HG03095 (cell line): ENCODE measurements around the gene ACAP1.

ENCODE experiments used
- ATAC-seq: cut with Tn5 transposase; IDR thresholded peaks from one replicate; pipeline ENCODE4 v1.9.1; 2021; ENCODE audit warnings: moderate library complexity; ENCODE audit not compliant: unreplicated experiment

ACAP1 gene

GRCh38 chr17:7383742-7384488, 47.6 kb downstream of the ACAP1 start:
- ATAC-seq, result peak; percentile 54

- no peak for ATAC-seq
These were observed 48.3 kb downstream of the ACAP1 start for GRCh38 chr17:7384489-7385081.

- no peak for ATAC-seq
These were observed 52.5 kb downstream of the ACAP1 start for GRCh38 chr17:7388856-7389255.

DNA sequence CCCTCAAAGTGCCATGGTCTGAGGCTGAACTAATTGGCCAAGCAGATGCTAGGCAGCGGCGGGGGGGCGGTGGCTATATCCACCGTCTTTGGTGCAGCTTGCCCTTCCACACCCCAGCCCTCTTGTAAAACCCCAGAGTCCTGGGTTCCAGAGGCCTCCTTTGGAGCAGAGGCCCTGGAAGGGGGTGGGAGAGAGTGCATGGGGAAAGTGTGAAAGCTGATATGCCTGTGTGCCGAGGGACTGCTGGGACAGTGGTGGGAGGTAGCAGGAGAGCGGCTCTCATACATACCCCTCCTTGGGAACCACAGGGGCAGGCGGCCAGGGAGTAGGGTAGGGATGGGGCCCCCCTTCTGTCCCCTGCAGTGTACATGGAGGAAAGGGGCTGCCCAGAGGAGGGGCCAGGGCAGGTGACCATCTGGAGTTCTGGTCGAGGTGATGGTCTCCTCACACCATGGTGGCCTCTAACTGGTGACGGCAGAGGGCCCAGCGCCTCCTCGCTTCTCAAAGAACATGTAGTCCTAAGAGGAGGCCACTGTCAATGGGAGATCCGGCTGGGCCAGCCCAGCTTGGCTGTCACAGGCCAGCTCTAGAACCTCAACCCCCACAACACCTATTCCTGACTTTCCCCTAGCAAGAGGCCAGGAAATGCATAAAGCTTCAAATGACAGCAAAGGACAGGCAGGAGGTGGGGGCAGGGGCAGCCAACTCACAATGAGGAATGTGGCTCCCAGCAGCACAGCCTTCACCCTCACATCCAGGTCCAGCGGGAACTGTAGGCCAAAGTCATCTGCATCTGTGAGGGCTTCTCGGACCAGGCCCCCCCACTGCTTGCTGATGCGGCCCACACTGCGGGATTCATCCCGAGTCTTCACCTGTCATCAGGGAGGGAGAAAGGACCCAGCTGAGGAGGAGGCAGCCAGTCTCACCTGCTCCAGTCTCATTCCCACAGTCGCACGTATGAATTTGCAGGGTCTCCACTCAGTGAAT, 53.9 kb downstream of the ACAP1 start:
- no peak for ATAC-seq

DNA sequence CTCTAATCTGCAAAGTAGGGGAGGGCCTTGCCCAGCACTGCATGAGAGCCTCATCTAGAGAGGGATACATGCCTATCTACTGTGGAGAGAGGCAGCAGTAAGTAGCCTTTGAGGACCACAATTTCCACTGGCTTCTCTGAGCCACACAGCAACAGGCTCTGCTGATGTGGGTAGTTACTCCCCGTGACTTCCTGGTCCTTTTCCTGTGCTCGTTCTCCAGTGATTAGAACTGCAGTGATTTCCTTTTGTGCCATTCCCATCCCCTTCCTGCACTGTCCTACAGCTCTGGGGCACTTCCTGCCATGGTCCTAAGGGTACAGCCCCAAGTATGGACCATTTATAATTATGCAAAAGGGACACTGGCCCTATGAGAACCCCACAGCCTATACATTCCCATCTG, 55.0 kb downstream of the ACAP1 start:
- no peak for ATAC-seq

- ATAC-seq, result no peak
These were observed 56.6 kb downstream of the ACAP1 start for GRCh38 chr17:7392696-7393612.

DNA sequence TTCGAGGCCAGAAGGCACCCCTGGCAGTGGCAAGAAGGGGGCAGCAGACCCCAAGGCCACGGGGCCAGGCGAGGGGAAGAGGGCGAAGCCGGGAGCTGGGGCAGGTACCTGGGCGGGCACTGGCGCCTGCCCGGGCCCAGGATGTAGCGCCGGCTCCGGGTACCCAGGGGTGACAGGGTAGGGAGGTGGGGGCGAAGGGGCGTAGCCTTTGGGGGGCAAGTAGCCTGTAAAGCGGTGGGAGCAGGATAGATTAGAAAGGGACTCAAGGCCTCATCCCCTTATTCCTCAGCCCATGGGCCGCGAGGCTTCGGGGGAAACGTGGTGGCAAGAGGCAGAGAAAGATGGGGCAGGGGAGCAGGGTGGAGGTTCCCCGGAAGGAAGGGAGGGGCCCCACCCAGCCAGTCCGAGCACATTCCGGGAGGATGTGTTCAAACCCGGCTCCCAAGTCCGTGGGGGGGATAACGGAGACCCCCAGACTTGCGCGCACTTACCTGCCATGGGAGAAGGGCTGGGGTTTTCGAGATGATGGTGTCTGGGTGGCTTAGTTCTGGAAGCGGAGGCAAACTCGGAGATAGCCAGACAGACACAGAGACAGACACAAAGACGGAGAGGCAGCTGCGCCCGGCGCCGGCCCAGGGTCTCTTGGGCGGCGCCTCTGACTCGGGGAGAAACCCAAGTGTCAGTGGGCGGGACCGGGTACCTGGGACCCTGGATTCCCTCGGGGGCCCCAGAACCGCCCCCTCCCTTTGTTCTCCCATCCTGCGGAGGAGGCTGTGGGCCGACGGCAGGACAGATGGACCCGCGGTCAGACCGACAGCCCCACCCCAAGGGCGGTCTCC, 57.5 kb downstream of the ACAP1 start:
- ATAC-seq, result peak; percentile 33

DNA sequence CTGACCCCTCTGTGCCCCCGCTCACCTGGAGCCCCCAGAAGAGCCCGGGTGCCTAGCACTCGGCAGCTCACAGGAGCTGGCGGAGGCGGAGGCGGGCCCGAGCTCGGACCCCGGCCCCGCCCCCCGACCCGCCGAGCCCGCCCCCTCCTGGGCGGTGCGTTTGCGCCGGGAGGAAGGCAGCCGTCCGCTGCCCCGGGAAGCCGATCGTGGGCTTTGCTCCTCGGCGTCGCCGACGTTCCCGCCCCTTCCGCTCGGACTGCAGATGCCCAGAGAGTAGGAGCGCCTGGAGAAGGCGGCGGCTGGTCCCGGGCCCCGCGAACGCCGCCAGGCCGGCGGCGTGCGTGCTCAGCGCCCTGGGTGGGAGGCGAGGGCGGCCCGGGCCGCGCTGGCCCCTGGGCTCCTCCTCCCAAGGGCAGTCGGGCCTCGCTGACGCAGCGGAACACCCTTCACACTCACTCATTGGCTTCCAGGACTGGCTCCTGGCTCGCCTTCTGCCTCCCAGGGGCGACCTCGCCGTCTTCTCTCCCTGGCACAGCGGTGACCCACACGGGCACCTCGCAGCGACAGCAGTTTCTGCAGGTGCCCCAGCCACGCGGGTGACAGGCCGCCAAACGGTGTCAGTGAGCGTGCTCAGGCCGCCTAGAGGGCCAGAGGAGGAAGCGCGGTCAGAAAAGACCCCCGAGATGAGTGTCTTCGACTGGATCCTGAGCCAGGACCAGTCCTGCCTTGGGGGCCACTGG, 58.3 kb downstream of the ACAP1 start, which contains the start of gene PLSCR3:
Gene PLSCR3 (minus strand): TSS at position 74 of the 740 bp plus-strand sequence. CDS start 415 bp downstream, outside the sequence.
- ATAC-seq, result peak; percentile 76

DNA sequence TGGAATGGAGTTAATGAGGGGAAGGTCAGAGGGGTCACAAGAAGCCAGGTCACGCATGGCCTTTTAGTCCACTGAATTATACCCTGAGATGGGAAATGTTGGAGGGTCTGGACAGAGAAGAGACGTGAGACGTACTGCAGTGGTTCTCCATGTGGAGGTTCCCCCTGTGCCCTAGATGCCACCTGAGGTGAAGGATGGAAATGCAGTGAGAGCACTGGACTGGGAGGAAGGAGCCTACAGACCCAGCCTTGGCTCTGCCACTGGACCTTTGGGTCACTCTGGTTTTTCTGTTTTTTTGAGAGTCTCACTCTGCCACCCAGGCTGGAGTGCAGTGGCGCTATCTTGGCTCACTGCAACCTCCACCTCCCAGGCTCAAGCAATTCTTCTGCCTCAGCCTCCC, 59.8 kb downstream of the ACAP1 start:
- no peak for ATAC-seq

DNA sequence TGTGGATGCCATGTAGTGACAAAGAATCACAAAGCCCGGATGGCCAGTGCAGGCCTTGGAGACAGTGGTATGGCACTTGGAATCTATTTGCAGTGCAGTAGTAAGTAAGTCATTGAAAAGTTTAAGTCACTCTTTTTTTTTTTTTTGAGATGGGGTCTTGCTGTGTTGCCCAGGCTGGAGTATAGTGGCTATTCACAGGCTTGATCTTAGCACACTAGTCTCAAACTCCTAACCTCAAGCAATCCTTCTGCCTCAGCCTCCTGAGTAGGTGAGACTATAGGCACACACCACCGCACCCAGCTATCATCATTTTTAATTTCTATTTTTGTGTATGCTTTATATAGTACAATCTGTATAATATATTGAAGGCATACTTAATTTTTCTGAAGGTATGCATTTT, 62.3 kb downstream of the ACAP1 start:
- ATAC-seq, result no peak
